GM12865 (cell line): ENCODE results near the gene SYNPO.

ENCODE experiments used
- DNase-seq: peaks from one replicate; pipeline ENCODE4 v3.0.0; 2010; ENCODE audit warnings: low read depth
- H3K4me3 ChIP-seq: 2 replicates; pipeline ENCODE4 v1.5.1; 2011; ENCODE audit warnings: mild to moderate bottlenecking, low read depth, low read length, control low read depth
- TF ChIP-seq, protein P1 (sequence below): IDR thresholded peaks from 2 replicates; pipeline ENCODE4 v1.5.1; 2011; ENCODE audit warnings: low read length, control low read depth, low read depth, inconsistent platforms; ENCODE audit not compliant: insufficient read depth; ENCODE audit errors: missing control alignments

The SYNPO gene

DNA sequence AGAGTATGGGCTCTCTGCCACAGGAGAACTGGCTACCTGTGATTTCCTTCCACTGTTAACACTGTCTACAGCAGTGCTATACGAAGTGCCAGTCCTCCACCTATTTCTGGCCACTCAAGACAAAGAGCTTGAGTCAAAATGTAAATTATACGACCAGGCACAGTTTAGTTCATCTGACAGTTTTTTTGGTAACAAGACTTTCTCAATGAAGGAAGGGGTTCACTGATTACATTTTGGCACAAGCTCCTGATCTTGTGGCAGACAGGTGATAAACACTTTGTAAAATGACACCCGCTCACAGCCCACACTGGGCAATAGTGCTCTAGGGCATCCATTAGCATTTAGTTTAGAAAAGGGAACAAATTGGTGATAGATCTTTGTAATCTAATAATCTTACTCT, 51.8 kb downstream of the SYNPO start:
- TF ChIP-seq, protein P1, sequence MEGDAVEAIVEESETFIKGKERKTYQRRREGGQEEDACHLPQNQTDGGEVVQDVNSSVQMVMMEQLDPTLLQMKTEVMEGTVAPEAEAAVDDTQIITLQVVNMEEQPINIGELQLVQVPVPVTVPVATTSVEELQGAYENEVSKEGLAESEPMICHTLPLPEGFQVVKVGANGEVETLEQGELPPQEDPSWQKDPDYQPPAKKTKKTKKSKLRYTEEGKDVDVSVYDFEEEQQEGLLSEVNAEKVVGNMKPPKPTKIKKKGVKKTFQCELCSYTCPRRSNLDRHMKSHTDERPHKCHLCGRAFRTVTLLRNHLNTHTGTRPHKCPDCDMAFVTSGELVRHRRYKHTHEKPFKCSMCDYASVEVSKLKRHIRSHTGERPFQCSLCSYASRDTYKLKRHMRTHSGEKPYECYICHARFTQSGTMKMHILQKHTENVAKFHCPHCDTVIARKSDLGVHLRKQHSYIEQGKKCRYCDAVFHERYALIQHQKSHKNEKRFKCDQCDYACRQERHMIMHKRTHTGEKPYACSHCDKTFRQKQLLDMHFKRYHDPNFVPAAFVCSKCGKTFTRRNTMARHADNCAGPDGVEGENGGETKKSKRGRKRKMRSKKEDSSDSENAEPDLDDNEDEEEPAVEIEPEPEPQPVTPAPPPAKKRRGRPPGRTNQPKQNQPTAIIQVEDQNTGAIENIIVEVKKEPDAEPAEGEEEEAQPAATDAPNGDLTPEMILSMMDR: no peak
- no peak for DNase-seq
- no peak overlapping the region for H3K4me3 ChIP-seq

DNA sequence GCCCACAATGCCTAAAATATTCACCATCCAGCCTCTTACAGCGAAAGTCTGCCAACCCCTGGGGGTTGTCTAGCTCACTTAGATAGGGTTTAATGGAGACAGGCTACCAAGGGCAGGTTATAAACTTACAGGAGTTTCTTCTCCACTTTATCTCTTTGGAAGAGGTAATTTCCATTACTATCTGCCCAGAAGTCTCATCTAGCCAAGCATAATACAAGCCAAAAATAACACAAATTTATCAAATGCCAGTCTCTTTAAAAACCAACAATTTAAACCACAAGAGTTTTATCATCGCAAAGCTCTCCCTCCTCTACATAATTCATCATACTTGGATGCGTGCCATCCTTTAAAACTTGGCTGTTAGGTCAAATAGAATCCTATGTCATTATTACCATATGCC, 54.2 kb downstream of the SYNPO start:
- no peak overlapping the region for H3K4me3 ChIP-seq
- TF ChIP-seq, protein P1: no peak
- DNase-seq: no peak

GRCh38 chr5:150700246-150700593, 59.8 kb downstream of the SYNPO start:
- no peak for DNase-seq
- TF ChIP-seq, protein P1: no peak
- H3K4me3 ChIP-seq: peak overlapping the region; percentile 93

DNA sequence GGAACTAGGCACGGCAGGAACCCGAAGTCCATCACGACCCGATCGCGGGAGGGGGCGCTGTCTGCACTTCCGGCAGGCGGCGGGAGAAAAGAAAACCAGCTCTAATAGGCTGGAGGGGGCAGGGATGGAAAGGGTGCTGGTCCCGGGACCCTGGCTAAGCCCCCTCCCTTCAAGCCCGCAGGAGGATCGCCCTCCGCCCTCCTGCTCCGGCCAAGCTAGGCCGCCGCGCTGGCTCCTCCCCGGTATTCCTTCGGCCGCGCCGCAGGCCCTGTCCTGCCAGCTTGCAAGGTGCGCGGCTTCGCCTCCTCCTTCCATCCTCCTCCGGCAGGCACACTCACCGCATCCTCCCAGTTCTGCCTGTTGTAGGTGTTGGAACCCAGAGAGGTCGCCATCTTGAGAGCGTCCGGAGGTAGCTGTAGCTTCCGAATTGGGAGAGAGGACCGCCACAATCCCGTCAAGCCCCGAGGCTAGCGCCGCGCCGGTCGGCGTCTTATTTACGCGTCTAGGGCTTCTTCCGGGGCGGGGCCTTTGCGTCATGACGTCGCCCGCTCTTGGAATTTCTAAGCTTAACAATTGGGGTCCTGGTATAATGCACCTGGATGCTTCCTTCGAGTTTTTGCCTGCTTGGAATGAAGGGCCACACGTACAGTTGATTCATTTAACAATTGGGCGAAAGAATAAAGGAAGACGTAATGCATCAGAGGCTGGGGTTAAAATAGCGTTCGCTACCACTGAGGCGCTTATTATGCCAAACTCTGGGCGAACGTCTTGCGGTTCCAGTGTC, 60.3 kb downstream of the SYNPO start, which contains the start of gene RBM22:
RBM22 (minus strand) TSS at position 469 of the 784 bp plus-strand sequence; CDS start at position 392, 77 bp downstream.
- TF ChIP-seq, protein P1: peak; percentile 70
- DNase-seq: peak; percentile 92
- peak within 1 kb of the TSS; percentile 93 for H3K4me3 ChIP-seq

DNA sequence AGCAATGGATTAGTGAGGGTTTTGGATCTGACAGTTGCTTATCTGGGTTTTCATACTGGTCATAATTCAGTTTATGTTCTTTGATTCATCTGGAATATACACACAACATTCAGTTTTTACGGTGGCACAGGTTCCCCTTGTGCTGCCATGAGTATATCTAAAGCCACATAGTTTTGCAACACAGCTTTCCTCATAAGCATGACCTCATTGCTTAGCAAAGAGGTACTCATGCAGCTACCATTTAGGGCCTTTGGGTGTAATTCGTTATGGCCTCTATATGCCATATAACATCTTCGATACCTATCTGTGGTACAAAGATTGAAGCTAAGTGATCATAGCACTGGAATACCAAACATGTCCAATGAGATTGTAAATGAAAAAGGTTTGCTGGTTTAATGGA, 63.3 kb downstream of the SYNPO start:
- H3K4me3 ChIP-seq: no peak overlapping the region
- TF ChIP-seq, protein P1: no peak
- no peak for DNase-seq

- TF ChIP-seq, protein P1: no peak
- DNase-seq: no peak
- no peak overlapping the region for H3K4me3 ChIP-seq
These were observed 66.4 kb downstream of the SYNPO start for GRCh38 chr5:150706776-150707390.
